Activated CD4-positive, CD25-positive, alpha-beta regulatory T cell treated with anti-CD3 and anti-CD28 coated beads, Interleukin-2, amount 50 U/mL, for 24 hours (primary cell): ENCODE results near the gene PHTF2.

Source experiments
- ATAC-seq, 2 donors: fragments of 150-1000 bp; cut with Tn5 transposase; one replicate each; pipeline ENCODE4 v1.10.0; 2021; ENCODE audit warnings: mild to moderate bottlenecking in 1 of 2, moderate library complexity in 1 of 2

The PHTF2 gene

GRCh38 chr7:78002715-78003114 is 204.1 kb downstream of the PHTF2 start:
- no peak for ATAC-seq

DNA sequence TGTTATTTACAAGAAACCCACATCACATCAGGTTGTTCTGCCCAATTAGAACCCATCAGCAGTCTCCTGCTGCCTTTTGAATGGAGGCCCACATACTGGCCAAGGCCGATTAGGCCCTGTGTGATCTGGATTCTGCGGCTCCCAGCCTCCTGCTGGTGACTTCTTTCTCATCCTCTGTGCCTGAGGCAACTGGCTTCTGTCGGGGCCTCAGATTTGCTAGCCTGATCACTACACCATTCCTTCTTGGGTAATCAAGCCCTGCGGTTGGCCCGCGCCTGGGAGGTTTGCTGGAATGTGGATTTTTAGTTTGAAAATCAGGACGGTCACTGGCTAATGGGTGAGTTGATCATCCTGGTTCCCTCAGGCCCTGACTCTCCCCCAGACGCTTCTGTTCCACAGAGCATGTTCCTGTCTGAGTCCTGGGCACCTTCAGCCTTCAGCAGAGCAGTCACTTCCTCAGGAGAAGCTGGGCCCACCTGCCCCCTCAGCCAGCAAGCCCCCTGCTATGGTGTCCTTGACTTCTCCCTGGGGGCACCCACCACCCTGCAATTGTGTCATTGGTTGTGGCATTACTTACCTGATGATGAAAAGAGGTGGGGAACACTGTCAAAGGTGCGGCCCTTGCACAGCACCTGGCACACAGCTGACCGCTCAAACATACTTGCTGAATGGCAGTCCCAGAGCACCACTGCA is 207.6 kb downstream of the PHTF2 start:
- no peak for ATAC-seq
